ENCODE measurements around the gene CCL13. TPM values are rescaled to one million over a fixed set of nuclear protein-coding genes. Genes with fewer than 3 reads are reported as not detected.

The CCL13 gene
- total and polyA plus RNA-seq, 2 experiments from 2014 or later = not detected

DNA sequence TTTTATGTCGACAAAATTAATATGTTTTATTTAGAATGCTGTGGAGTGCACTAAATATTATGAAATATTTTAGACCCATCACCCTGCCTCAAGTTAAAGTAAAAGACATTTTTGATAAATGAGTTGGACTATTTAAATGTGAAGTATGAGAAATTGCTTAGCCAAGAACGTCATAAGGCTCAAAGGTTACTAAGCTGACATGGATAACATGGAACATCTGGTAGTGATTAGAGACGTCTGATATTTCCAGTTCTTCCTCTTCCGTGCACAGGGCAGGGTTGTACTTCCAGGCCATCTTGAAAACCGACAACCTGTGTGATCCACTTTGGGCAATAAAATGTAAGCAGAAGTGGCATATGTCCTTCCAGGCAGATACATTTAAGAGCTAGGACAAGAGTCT lies 44.2 kb upstream of the CCL13 start:
- no peak for DNase-seq (ENCODE audit: low spot score)

GRCh38 chr17:34313164-34313563 lies 43.1 kb upstream of the CCL13 start:
- no peaks in the 10 kb centered on the region for H4K20me1 ChIP-seq (ENCODE audit: insufficient read depth, poor library complexity, severe bottlenecking)
- peaks cover 5% of the 10 kb centered on the region for H3K27me3 ChIP-seq
- H3K9me2 ChIP-seq (replicated peaks; ENCODE audit: insufficient read depth) = no peaks in the 10 kb centered on the region
- 84% methylated on average over 4 of the region's 4 CpGs for WGBS (ENCODE audit: low lambda C conversion rate, missing lambda C conversion rate)
- no peak overlapping the region for H3K4me3 ChIP-seq
- H2AFZ ChIP-seq = no peak overlapping the region
- no peaks in the 10 kb centered on the region for H3K79me2 ChIP-seq
- H3K27ac ChIP-seq = no peak overlapping the region
- no peaks in the 10 kb centered on the region for H3K36me3 ChIP-seq (replicated peaks; ENCODE audit: insufficient read depth, low read depth)
- TF ChIP-seq, protein P1, sequence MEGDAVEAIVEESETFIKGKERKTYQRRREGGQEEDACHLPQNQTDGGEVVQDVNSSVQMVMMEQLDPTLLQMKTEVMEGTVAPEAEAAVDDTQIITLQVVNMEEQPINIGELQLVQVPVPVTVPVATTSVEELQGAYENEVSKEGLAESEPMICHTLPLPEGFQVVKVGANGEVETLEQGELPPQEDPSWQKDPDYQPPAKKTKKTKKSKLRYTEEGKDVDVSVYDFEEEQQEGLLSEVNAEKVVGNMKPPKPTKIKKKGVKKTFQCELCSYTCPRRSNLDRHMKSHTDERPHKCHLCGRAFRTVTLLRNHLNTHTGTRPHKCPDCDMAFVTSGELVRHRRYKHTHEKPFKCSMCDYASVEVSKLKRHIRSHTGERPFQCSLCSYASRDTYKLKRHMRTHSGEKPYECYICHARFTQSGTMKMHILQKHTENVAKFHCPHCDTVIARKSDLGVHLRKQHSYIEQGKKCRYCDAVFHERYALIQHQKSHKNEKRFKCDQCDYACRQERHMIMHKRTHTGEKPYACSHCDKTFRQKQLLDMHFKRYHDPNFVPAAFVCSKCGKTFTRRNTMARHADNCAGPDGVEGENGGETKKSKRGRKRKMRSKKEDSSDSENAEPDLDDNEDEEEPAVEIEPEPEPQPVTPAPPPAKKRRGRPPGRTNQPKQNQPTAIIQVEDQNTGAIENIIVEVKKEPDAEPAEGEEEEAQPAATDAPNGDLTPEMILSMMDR (IDR thresholded peaks at IDR 0.05; ENCODE audit: poor library complexity) = no peak
- DNase-seq (ENCODE audit: low spot score) = no peak
- no peak overlapping the region for H3K4me2 ChIP-seq
- H3K4me1 ChIP-seq (ENCODE audit: insufficient read depth) = no peaks in the 10 kb centered on the region
- H3K9me3 ChIP-seq (ENCODE audit: low read depth) = peaks cover 3% of the 10 kb centered on the region

More for the DNA sequence above, 44.2 kb upstream of the CCL13 start:
- 47% methylated on average over 5 of the region's 5 CpGs for WGBS (ENCODE audit: low lambda C conversion rate, missing lambda C conversion rate)
- Histone ChIP-seq H4K20me1 (ENCODE audit: insufficient read depth, poor library complexity, severe bottlenecking) (no peaks in the 10 kb centered on the region), H3K79me2 (no peaks in the 10 kb centered on the region), H3K4me3 (no peak overlapping the region), H3K36me3 (replicated peaks; ENCODE audit: insufficient read depth, low read depth) (no peaks in the 10 kb centered on the region), H3K27ac (no peak overlapping the region), H3K4me1 (ENCODE audit: insufficient read depth) (no peaks in the 10 kb centered on the region), H3K27me3 (peaks cover 5% of the 10 kb centered on the region), H3K9me3 (ENCODE audit: low read depth) (no peaks in the 10 kb centered on the region), H3K4me2 (no peak overlapping the region), H2AFZ (no peak overlapping the region), H3K9me2 (replicated peaks; ENCODE audit: insufficient read depth) (no peaks in the 10 kb centered on the region)
- TF ChIP-seq EZH2 (IDR thresholded peaks at IDR 0.05; ENCODE audit: borderline replicate concordance) (no peak), EZH2phosphoT487 (IDR thresholded peaks at IDR 0.05; ENCODE audit: low read depth, severe bottlenecking, unreplicated experiment) (no peak)
- TF ChIP-seq, protein P1 (IDR thresholded peaks at IDR 0.05; ENCODE audit: poor library complexity) = no peak

DNA sequence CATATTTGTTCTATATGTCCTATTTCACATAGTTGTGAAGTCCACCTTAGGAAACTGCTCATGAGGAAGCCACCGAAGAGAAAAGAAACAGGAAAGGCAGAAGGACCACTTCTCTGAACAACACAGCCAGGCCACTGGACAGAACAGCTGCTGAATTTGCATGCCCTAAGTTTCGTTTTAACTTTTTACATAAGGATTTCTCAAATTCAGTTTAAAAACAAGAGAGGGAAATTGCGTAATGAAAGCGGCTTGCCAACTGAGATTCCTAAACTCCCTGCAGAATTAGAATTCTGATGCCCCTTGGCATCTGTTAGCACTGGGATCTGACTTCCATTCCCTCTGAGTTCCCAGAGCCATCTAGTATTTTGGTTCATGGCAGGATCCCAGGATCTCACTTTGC lies 42.0 kb upstream of the CCL13 start:
- no peaks in the 10 kb centered on the region for H3K79me2 ChIP-seq
- H3K9me3 ChIP-seq (ENCODE audit: low read depth) = peaks cover 3% of the 10 kb centered on the region
- DNase-seq (ENCODE audit: low spot score) = no peak
- H3K27ac ChIP-seq = no peak overlapping the region
- H3K4me3 ChIP-seq = no peak overlapping the region
- H3K9me2 ChIP-seq (replicated peaks; ENCODE audit: insufficient read depth) = no peaks in the 10 kb centered on the region
- no peaks in the 10 kb centered on the region for H3K36me3 ChIP-seq (replicated peaks; ENCODE audit: insufficient read depth, low read depth)
- no peaks in the 10 kb centered on the region for H3K4me1 ChIP-seq (ENCODE audit: insufficient read depth)
- H2AFZ ChIP-seq = no peak overlapping the region
- H3K4me2 ChIP-seq = no peak overlapping the region
- no peak for TF ChIP-seq EZH2phosphoT487 (IDR thresholded peaks at IDR 0.05; ENCODE audit: low read depth, severe bottlenecking, unreplicated experiment)
- TF ChIP-seq, protein P1 (IDR thresholded peaks at IDR 0.05; ENCODE audit: poor library complexity) = no peak
- H3K27me3 ChIP-seq = peaks cover 5% of the 10 kb centered on the region
- WGBS (ENCODE audit: low lambda C conversion rate, missing lambda C conversion rate) = 82% methylated on average over 4 of the region's 4 CpGs
- no peaks in the 10 kb centered on the region for H4K20me1 ChIP-seq (ENCODE audit: insufficient read depth, poor library complexity, severe bottlenecking)

DNA sequence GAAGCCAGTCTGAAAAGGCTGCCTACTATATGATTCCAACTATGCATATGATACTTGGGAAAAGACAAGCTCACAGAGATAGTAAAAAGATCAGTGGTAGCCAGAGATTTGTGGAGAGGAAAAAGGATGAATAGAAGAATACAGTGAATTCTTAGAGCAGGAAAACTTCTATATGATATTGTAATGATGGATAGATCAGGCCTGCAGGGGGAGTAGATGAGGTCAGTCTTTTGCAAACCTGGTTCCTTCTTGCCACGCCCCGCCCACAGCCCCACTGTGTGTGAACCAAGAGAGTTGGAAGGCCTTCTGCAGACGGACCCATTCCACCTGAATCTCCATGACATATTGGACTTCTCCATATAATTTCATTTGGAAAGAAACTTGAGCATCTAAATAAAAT lies 37.8 kb upstream of the CCL13 start:
- H3K9me2 ChIP-seq (replicated peaks; ENCODE audit: insufficient read depth) = no peaks in the 10 kb centered on the region
- no peak overlapping the region for H2AFZ ChIP-seq
- no peaks in the 10 kb centered on the region for H4K20me1 ChIP-seq (ENCODE audit: insufficient read depth, poor library complexity, severe bottlenecking)
- peaks cover 3% of the 10 kb centered on the region for H3K9me3 ChIP-seq (ENCODE audit: low read depth)
- H3K36me3 ChIP-seq (replicated peaks; ENCODE audit: insufficient read depth, low read depth) = no peaks in the 10 kb centered on the region
- no peaks in the 10 kb centered on the region for H3K79me2 ChIP-seq
- no peak for TF ChIP-seq EZH2 (IDR thresholded peaks at IDR 0.05; ENCODE audit: borderline replicate concordance)
- DNase-seq (ENCODE audit: low spot score) = no peak
- no peak overlapping the region for H3K4me2 ChIP-seq
- H3K4me3 ChIP-seq = no peak overlapping the region
- WGBS (ENCODE audit: low lambda C conversion rate, missing lambda C conversion rate) = 63% methylated on average over 3 of the region's 3 CpGs
- H3K4me1 ChIP-seq (ENCODE audit: insufficient read depth) = no peaks in the 10 kb centered on the region
- H3K27me3 ChIP-seq = peaks cover 5% of the 10 kb centered on the region
- no peak overlapping the region for H3K27ac ChIP-seq

Measured in hepatocyte (in vitro differentiated cells).